ENCODE results near the gene EFCAB7. TPM values are rescaled to one million over a fixed set of nuclear protein-coding genes. Genes with fewer than 3 reads are reported as not detected.

The EFCAB7 gene
- total and polyA plus RNA-seq, 2 donors (not counting 3 experiments of a cell fraction or from before 2014, with no cell fraction given): 1.4 to 7.1 TPM

DNA sequence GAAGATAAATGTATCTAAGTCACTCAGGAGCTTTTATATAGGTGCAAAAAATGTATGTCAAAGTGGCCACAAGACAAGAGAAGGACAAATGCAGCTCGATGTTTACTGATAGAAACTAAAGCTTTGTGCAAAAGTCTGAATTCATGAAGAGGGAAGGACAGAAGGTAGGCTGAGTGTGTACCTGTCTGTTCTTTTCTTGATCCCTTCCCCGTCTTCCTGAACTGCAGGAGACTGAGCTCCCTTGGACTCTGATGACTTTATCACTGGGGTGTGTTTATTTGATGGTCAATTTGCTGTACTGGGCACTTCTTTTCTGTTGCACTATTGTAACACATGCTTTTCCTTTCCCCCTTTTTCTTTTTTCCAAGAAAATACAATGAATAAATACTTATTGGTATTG lies 25.7 kb upstream of the EFCAB7 start:
- TF ChIP-seq FOS (IDR thresholded peaks at IDR 0.05; ENCODE audit: borderline replicate concordance, insufficient read depth, low read length): no peak
- TF ChIP-seq EZH2 (IDR thresholded peaks at IDR 0.05; ENCODE audit: borderline replicate concordance, low read depth, low read length, severe bottlenecking): no peak
- TF ChIP-seq POLR2A (IDR thresholded peaks at IDR 0.05; ENCODE audit: low read depth, low read length): no peak
- TF ChIP-seq POLR2AphosphoS5 (IDR thresholded peaks at IDR 0.05; ENCODE audit: insufficient read depth, low read depth, low read length): no peak
- no peak for TF ChIP-seq MYC (IDR thresholded peaks at IDR 0.05; ENCODE audit: low read depth, low read length)
- TF ChIP-seq, protein P1, sequence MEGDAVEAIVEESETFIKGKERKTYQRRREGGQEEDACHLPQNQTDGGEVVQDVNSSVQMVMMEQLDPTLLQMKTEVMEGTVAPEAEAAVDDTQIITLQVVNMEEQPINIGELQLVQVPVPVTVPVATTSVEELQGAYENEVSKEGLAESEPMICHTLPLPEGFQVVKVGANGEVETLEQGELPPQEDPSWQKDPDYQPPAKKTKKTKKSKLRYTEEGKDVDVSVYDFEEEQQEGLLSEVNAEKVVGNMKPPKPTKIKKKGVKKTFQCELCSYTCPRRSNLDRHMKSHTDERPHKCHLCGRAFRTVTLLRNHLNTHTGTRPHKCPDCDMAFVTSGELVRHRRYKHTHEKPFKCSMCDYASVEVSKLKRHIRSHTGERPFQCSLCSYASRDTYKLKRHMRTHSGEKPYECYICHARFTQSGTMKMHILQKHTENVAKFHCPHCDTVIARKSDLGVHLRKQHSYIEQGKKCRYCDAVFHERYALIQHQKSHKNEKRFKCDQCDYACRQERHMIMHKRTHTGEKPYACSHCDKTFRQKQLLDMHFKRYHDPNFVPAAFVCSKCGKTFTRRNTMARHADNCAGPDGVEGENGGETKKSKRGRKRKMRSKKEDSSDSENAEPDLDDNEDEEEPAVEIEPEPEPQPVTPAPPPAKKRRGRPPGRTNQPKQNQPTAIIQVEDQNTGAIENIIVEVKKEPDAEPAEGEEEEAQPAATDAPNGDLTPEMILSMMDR (IDR thresholded peaks at IDR 0.05; ENCODE audit: extremely low read depth in 1 of 2, insufficient read depth in 1 of 2, low read depth in 1 of 2, low read length in 2 of 2): no peak
- no peak for TF ChIP-seq GATA2 (IDR thresholded peaks at IDR 0.05; ENCODE audit: insufficient read depth, insufficient read length, low read depth, low read length)
- no peak for TF ChIP-seq JUN (IDR thresholded peaks at IDR 0.05; ENCODE audit: borderline replicate concordance, insufficient read depth, insufficient read length, low read depth)
- TF ChIP-seq, protein P2, sequence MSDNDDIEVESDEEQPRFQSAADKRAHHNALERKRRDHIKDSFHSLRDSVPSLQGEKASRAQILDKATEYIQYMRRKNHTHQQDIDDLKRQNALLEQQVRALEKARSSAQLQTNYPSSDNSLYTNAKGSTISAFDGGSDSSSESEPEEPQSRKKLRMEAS (IDR thresholded peaks at IDR 0.05; ENCODE audit: insufficient read depth, insufficient read length): no peak
- Histone ChIP-seq H3K27me3 (ENCODE audit: control insufficient read depth in 2 of 2, insufficient read depth in 2 of 2, low read length in 2 of 2) (no peaks in the 10 kb centered on the region), H3K4me3 (replicated peaks in 1 of 3; ENCODE audit: insufficient read depth in 1 of 3, low read depth in 1 of 3, low read length in 3 of 3) (no peak overlapping the region), H3K36me3 (ENCODE audit: control insufficient read depth in 2 of 2, extremely low read depth in 1 of 2, insufficient read depth in 2 of 2, low read length in 2 of 2) (no peaks in the 10 kb centered on the region), H3K79me2 (ENCODE audit: control insufficient read depth, insufficient read depth, low read length) (no peaks in the 10 kb centered on the region), H2AFZ (ENCODE audit: low read depth, low read length) (no peak overlapping the region), H4K20me1 (replicated peaks; ENCODE audit: control insufficient read depth, extremely low read depth, insufficient read depth, low read length) (no peaks in the 10 kb centered on the region), H3K4me1 (ENCODE audit: control insufficient read depth, extremely low read depth, insufficient read depth, low read length) (no peaks in the 10 kb centered on the region), H3K9me3 (replicated peaks; ENCODE audit: control insufficient read depth, insufficient read depth, low read length) (no peaks in the 10 kb centered on the region), H3K9ac (replicated peaks; ENCODE audit: extremely low read depth, insufficient read depth, low read length) (no peak overlapping the region), H3K27ac (ENCODE audit: insufficient read depth, low read depth, low read length) (no peak overlapping the region), H3K9me1 (replicated peaks; ENCODE audit: control insufficient read depth, extremely low read depth, insufficient read depth, low read length) (no peaks in the 10 kb centered on the region), H3K4me2 (ENCODE audit: insufficient read depth, low read length) (no peak overlapping the region)
- CTCF ChIA-PET: interaction anchor here (1.0 kb wide), 1 partner anchor 15 kb away, joined by 3 read pairs; no protein-coding TSS in a partner anchor
- dilution Hi-C loops (cut with MboI; ENCODE audit: extremely low pct_ligation_motif_present, low sequenced_read_pairs): no loop called here
- POLR2A ChIA-PET: no interaction called here
- DNase-seq (ENCODE audit: low read depth, low spot score) (no peak), FAIRE-seq (no peak)
- intact Hi-C loops (cut with micrococcal nuclease): no loop called here
- no TSS peak for BruUV-seq (replicated peaks)

Measured in endothelial cell of umbilical vein (primary cell).